Neural progenitor cell (in vitro differentiated cells): ENCODE data around the gene C2CD5.
A peak's percentile ranks its signal among the peaks of the same experiment; 100 is the strongest.

Experiments used
- EZH2 ChIP-seq: fragments of 200-600 bp; sonication (generic); IDR thresholded peaks from 2 replicates; pipeline ENCODE4 v1.6.1; 2017; ENCODE audit warnings: antibody characterized with exemption, mild to moderate bottlenecking, moderate library complexity
- EZH2phosphoT487 ChIP-seq: fragments of 200-600 bp; sonication (generic); IDR thresholded peaks from 2 replicates; pipeline ENCODE4 v1.6.1; 2017; ENCODE audit warnings: antibody characterized with exemption
- TF ChIP-seq, protein P1 (sequence below): fragments of 200-600 bp; sonication (generic); IDR thresholded peaks from 2 replicates; pipeline ENCODE4 v1.5.1; 2017; ENCODE audit warnings: antibody characterized with exemption, mild to moderate bottlenecking

- TF ChIP-seq, protein P1, sequence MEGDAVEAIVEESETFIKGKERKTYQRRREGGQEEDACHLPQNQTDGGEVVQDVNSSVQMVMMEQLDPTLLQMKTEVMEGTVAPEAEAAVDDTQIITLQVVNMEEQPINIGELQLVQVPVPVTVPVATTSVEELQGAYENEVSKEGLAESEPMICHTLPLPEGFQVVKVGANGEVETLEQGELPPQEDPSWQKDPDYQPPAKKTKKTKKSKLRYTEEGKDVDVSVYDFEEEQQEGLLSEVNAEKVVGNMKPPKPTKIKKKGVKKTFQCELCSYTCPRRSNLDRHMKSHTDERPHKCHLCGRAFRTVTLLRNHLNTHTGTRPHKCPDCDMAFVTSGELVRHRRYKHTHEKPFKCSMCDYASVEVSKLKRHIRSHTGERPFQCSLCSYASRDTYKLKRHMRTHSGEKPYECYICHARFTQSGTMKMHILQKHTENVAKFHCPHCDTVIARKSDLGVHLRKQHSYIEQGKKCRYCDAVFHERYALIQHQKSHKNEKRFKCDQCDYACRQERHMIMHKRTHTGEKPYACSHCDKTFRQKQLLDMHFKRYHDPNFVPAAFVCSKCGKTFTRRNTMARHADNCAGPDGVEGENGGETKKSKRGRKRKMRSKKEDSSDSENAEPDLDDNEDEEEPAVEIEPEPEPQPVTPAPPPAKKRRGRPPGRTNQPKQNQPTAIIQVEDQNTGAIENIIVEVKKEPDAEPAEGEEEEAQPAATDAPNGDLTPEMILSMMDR, result peak; percentile 68
- TF ChIP-seq EZH2 (no peak), EZH2phosphoT487 (no peak)
Observed at GRCh38 chr12:22459838-22460490, 84.4 kb downstream of the C2CD5 start.
